B cell (primary cell): Measurements from ENCODE around the gene TENT4A.

Source experiments
- EZH2 ChIP-seq: IDR thresholded peaks from 2 replicates; pipeline ENCODE4 v1.6.1; 2012; ENCODE audit warnings: borderline replicate concordance, low read depth, mild to moderate bottlenecking, moderate library complexity, low read length; ENCODE audit not compliant: insufficient read depth, poor library complexity, severe bottlenecking
- TF ChIP-seq, protein P1 (sequence below): fragments of 200-600 bp; IDR thresholded peaks from one replicate; pipeline ENCODE4 v1.8.0; 2022; ENCODE audit warnings: antibody characterized with exemption, mild to moderate bottlenecking

DNA sequence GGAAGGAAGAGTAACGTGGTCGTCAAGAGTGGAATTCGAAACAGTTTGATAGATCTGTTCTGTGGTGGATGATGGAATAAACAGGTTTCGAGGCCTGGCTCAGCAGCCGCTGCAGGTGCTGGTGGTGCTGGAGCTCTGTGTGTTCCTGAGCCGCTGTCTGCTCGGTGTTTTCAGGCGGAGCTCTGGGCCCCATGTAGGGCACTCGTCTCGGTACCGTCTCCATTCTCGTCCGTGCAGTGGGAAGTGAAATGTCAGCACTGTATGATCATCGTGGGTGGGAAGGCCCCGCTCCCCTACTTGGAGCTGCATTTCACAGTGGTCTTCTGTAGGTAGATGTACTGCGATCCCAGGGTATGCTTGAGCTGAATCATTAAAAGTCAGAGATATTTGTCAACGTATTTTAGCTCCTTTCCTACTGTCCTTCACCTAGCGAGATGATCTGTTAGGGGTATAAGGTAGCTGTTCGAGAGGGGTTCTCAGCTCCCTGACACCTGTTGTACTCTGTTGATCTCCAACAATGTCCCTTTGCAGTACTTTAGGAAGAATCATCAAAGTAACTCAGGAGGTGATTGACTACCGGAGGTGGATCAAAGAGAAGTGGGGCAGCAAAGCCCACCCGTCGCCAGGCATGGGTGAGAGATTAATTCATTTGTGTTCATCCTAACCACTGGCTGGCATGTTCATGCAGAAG, 35.9 kb downstream of the TENT4A start:
- TF ChIP-seq, protein P1, sequence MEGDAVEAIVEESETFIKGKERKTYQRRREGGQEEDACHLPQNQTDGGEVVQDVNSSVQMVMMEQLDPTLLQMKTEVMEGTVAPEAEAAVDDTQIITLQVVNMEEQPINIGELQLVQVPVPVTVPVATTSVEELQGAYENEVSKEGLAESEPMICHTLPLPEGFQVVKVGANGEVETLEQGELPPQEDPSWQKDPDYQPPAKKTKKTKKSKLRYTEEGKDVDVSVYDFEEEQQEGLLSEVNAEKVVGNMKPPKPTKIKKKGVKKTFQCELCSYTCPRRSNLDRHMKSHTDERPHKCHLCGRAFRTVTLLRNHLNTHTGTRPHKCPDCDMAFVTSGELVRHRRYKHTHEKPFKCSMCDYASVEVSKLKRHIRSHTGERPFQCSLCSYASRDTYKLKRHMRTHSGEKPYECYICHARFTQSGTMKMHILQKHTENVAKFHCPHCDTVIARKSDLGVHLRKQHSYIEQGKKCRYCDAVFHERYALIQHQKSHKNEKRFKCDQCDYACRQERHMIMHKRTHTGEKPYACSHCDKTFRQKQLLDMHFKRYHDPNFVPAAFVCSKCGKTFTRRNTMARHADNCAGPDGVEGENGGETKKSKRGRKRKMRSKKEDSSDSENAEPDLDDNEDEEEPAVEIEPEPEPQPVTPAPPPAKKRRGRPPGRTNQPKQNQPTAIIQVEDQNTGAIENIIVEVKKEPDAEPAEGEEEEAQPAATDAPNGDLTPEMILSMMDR: no peak
- TF ChIP-seq EZH2: no peak
